ENCODE measurements around the gene WBP1.
A peak's percentile ranks its signal among the peaks of the same experiment; 100 is the strongest.
"Not testable (repeated sequence)": the region's sequence is repeated elsewhere in the genome, so short reads cannot be mapped to it uniquely, and the experiment has no call there.

The WBP1 gene

DNA sequence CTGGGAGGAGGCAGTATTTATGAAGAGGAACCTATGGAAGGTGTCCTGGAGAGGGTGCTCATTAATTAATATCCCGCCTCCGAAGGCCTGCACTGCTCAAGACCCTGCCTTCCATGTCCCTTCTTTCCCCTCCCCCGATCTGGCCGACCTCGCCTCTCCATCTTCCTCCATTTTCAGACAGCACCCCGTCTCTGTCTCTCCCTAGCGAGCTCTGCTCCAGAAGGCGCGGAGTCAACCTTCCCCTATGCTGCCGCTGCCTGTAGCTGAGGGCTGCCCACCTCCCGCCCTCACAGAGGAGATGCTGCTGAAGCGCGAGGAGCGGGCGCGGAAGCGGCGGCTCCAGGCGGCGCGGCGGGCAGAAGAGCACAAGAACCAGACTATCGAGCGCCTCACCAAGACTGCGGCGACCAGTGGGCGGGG, 1.1 kb upstream of the WBP1 start:
- peak; percentile 50 for DNase-seq

DNA sequence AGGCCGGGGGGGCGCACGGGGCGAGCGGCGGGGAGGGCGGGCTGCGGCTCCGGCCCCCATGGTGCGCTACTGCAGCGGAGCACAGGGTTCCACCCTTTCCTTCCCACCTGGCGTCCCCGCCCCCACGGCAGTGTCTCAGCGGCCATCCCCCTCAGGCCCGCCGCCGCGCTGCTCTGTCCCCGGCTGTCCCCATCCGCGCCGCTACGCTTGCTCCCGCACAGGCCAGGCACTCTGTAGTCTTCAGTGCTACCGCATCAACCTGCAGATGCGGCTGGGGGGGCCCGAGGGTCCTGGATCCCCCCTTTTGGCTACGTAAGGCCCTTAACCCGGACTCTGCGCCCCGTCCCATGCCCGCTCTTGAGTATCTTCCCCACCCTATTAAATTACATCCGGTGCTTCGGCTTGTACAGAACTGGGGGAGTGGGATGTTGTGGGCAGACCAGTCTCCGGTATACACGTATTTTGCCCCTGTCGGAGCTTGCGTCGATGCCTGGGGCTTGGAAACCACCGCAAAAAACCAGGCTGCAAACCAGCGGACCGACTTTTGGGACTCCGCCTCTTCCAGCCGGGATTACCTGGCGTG, 598 bp upstream of the WBP1 start:
- peak; percentile 53 for DNase-seq

DNA sequence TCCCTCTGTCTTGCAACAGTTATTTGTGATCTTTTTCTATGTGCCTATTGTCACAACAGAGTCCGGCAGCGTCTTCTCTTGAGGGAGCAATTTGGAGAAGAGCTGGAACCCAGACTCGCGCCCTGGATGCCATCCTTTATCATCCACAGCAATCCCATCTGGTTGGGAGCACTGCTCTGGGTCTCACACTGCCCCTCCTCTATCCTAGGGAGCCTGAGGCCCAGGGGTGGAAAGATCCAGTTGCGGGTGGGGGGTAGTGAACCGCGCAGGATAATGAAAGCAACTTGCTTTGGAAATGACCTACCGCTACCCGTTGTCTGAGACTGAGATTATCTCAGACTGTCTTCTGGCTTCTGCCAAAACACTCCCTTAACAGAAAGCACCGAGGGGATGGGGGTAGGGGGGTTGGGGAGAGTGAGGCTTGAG, 713 bp downstream of the WBP1 start:
- no peak for DNase-seq

DNA sequence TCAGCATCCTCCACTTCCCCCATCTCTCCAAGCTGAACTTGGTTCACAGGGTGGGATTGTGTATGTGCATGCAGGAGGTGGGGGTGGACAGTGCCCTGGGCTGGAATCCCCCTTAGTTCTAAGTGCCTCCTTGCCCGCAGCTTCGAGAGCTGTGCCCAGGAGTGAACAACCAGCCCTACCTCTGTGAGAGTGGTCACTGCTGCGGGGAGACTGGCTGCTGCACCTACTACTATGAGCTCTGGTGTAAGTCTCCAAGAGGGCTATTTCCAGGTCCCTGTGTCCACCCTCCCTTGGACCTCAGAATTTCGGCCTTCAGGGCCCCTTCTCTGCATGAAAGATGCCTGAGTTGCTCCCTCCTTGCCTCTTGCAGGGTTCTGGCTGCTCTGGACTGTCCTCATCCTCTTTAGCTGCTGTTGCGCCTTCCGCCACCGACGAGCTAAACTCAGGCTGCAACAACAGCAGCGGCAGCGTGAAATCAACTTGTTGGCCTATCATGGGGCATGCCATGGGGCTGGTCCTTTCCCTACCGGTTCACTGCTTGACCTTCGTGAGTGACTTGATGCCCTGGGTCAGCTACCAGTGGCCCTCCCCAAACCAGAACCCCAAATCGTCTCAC, 1.4 kb downstream of the WBP1 start:
- DNase-seq: not testable (repeated sequence)

- not testable (repeated sequence) for DNase-seq
Observed at GRCh38 chr2:74460187-74460586, 1.9 kb downstream of the WBP1 start.

- no peak for DNase-seq
Observed at GRCh38 chr2:74461187-74462053, 3.2 kb downstream of the WBP1 start.

GRCh38 chr2:74462054-74462785, 4.0 kb downstream of the WBP1 start:
- no peak for DNase-seq

- DNase-seq: no peak
Observed at GRCh38 chr2:74462786-74463105, 4.5 kb downstream of the WBP1 start.

DNA sequence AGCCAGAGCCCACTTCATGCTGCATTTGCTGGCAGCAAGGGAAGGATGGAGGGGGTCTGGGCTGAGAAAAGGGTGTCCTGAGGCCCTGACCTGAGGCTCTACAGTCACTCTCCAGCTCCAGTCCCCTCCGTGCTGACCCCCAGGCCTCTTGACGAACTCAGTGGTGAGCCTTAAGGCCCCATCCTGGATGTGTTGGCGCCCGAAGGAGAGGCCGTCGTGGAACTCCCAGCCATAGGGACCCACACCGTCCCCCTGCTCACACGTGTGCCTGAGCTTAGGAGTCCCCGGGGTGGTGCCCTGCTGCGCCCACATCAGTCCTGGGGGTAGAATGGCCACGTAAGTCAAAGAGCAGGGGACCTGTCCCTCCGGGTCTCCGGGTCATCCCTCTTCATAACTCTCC, 6.2 kb downstream of the WBP1 start:
- no peak for DNase-seq

GRCh38 chr2:74470742-74471141, 12.5 kb downstream of the WBP1 start:
- DNase-seq: not testable (repeated sequence)

GRCh38 chr2:74471332-74472065, 13.3 kb downstream of the WBP1 start:
- no peak for DNase-seq

- peak; percentile 82 for DNase-seq
Observed at GRCh38 chr2:74472086-74472944, 14.1 kb downstream of the WBP1 start, which contains the start of gene MRPL53. Gene MRPL53 (minus strand): TSS chr2:74472680. CDS start chr2:74472660, 20 bp downstream.

- DNase-seq: no peak
Observed at GRCh38 chr2:74472945-74473258, 14.7 kb downstream of the WBP1 start.

GRCh38 chr2:74474481-74474880, 16.2 kb downstream of the WBP1 start:
- no peak for DNase-seq

DNA sequence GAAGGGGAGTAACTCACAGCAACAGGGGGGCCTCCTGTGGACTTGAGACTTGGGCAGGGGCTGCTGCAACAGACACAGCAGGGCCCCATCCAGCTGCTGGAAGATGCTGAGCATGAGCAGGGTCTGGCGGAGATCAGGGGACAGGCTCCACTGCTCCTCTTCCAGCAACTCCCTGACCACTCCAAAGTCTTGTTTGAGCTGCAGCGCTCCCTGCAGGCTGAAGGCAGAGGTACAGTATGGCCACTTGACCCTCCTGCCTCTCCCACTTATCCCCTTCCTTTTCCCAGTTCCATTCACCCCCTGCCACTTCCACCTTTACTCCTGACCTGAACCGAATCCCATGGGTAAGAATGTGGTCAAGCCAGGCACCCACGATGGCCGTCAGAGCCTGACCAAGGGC, 16.7 kb downstream of the WBP1 start:
- DNase-seq: no peak

GRCh38 chr2:74481431-74481830, 23.2 kb downstream of the WBP1 start:
- no peak for DNase-seq

GRCh38 chr2:74481961-74482800, 23.9 kb downstream of the WBP1 start:
- no peak for DNase-seq

DNA sequence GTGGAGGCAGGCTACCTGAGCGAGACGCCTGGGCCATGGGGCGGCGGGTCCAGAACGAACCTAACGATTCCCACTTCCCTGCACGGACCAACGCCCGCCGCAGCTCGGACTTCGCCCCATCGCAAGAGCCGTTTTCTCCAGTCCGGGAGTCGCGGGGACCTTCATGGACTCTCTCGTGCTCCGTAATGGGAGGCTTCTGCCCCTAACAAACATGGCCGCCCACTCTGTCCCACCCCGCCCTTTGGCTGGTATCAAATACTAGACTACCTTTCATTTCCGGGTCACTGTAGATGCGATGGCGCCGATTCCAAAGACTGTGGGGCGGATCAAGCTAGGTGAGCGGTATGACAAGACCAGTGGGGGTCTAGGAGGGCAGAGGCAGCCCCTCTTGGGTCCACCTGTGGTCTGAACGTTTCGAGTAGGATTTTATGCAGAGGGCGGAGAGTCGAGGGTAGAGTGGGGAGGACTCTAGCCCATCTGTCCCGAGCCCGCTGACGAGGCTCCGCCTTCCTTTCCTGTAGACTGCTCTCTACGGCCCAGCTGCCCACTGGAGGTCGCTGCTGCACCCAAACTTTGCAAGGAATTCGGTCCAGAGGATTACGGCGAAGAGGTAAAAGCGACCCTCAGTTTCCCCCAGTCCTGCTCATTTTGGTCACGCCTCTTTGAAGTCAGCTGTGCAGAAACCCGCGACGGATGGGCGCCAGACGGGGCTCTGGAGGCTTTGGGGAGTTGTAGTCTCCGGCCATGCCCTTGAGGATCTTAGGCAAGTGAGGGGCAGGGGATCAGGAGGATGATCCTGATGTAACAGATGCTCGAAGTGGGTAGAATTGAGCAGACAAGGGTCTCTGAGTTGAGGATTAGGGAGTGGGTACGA, 24.8 kb downstream of the WBP1 start, which contains the start of the genes CCDC142 and TTC31:
TSS of gene CCDC142 (minus strand) at position 198 of the 874 bp plus-strand sequence. CDS start at position 37, 161 bp downstream.
TSS of gene TTC31 (plus strand) at position 281 of the 874 bp plus-strand sequence. CDS start at position 296, 15 bp downstream.
- peak; percentile 98 for DNase-seq

DNA sequence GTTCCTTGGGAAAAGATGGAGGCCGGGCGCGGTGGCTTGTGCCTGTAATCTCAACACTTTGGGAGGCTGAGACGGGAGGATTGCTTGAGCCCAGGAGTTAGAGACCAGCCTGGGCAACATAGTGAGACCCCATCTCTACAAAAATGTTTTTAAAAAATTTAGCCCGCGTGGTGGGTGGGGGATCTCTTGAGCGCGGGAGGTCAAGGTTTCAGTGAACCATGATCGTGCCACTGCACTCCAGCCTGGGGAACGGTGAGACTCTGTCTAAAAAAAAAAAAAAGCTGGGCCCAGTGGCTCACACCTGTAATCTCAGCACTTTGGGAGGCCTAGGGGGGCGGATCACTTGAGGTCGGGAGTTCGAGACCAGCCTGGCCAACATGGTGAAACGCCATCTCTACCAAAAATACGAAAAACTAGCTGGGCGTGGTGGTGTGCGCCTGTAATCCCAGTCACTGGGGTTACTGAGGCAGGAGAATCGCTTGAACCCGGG, 25.5 kb downstream of the WBP1 start:
- not testable (repeated sequence) for DNase-seq
